CD4-positive, alpha-beta T cell treated with Interleukin-2 at 100 ng/mL for 4 hours (primary cell): ENCODE data around the gene DAPK2.

ENCODE experiments used
- DNase-seq: peaks from one replicate; pipeline ENCODE4 v3.0.0-alpha.2; 2020; ENCODE audit warnings: low spot score

The DAPK2 gene

DNA sequence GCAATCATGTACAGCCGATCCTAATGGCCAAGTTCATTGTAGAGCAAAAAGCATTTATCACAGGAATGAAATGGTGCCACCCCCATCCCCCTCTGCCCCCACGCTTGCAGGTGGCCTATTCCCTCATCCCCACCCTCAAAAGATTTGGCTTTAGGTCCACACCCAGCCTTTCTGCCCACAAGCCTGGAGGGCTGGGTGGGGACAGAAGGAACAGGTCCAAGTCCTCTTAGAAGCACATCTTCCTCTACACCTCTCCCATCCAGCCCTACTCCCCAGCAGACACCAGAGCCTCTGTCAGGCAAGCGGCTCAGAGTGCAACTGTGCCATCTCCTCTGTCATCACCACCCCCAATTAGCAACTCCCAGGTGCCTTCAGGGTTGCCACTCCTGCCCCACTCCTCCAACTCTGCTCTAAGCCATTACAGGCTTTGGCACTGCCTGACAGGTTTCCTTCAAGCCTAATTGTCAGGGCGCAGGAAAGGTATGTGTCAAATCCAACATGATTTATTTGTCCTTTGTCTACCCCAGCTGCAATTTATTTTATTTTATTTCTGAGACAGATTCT lies 49.4 kb downstream of the DAPK2 start:
- no peak for DNase-seq

DNA sequence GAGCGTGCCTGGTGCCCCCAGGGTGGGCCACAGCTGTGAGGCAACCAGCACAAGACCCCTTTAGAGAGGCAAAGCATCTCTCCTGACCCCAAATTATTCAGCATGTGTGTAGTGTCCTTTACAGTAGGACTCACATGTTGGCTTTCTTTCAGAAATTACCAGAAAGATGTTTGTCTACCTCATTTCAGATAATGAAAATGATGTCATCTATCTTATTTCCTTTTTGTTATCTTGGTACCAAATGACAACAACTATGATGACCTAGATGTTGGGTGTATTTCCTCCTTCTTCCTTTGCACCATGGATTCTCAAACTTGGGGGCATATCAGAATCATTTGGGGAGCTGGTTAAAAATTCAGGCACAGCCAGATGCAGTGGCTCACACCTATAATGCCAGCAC lies 50.5 kb downstream of the DAPK2 start:
- DNase-seq: no peak

DNA sequence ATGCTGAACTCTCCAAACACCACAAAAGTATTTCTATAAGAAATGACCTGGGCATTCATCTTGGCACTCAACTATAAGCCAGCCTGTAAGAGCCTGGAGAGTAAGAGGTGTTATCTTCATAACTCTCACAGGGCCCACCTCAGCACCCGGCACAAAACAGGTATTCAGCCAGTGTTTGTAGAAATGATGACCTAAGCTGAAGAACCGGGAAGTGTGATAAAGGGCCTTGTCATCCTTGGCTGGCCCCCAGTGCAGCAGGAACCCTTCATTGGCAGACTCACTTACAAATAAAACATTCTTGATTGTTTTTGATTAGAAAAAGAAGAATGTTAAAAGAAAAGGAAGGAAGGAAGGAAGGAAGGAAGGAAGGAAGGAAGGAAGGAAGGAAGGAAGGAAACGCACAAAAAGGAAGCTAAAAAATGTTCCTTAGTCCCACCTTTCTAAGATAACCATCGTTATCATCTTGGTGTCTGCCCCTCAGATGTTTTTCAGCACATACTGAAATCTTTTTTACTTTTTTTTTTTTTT lies 52.1 kb downstream of the DAPK2 start:
- DNase-seq: no peak

DNA sequence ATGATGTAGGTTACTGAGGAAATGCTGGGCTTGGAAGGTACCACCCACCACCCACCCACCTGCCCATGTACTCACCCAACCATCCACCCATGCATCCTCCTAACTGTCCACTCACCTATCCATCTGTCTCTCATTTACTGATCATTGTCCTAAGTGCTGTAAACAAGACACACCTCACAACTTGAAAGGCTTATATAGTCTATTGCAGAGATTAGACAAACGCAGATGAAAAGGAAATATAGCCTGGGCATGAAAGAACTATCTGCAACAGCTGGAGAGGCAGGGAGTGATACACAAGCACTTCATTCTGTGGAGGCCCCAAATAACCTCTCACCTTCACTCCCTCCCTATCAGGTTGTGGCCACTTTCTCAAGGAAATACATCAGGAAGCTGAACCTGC lies 54.0 kb downstream of the DAPK2 start:
- DNase-seq: no peak

DNA sequence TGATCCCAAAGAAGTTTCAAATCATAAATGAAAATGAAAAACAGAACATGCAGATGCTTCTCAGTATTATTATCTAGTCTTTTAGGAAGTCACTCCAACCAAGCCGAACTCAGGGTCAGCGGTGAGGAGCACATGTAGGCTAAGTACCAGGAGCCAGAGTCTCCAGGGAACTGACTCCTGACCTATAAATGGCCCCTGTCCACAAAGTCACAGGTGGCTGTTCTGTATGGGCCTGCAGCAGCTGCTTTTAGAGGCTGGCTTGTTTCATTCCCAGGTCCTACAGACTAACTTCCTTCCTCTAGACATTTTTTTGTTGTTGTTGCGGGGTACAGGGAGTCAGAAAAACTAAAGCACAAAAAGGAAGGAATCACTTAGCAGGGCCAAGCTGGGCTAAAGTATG lies 54.6 kb downstream of the DAPK2 start:
- DNase-seq: no peak

DNA sequence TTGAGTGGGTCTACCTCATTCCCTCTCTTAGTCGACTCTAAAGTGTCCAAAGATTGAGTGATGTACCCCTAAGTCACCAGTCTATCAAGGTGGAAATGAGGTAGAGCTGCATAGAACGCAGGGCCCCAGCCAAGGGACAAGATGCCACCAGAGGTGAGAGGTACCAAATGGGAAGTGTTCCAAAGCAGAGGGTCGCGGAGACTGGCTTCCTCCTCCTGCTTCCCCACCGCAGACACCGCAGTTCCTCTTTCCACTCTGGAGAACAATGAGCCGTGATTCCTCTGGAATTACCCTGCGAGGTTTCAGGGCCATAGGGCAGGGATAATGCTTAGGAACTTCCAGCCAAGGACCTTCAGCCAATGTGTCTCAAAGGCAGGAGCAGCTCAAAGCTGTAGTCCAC lies 55.8 kb downstream of the DAPK2 start:
- no peak for DNase-seq

DNA sequence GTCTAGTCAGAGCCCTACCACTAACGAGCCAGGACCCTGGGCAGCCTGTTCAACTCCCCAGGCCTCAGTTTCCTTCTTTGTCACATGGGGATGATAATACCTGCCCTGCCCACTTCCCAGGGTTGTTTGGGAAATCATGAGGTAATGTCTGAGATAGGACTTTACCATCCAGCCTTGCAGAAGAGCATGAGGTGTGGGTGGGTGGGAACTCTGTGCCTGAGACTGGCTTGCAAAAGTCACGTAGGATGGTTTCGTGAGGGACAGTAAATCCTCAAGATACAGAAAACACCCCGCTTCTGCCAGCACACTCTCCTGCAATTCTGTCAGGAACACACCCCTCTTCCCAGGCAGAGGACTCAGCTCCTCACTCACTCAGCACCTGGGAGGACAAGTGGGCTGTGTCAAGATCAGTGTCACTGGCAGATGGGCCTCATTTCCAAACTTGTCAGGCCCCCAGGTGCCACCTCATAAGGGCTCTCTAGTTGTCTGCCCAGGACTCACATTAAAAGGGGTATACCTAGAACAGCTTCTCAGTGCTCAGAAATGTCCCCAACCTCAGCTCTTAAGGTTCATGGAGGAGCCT lies 58.4 kb downstream of the DAPK2 start:
- no peak for DNase-seq

DNA sequence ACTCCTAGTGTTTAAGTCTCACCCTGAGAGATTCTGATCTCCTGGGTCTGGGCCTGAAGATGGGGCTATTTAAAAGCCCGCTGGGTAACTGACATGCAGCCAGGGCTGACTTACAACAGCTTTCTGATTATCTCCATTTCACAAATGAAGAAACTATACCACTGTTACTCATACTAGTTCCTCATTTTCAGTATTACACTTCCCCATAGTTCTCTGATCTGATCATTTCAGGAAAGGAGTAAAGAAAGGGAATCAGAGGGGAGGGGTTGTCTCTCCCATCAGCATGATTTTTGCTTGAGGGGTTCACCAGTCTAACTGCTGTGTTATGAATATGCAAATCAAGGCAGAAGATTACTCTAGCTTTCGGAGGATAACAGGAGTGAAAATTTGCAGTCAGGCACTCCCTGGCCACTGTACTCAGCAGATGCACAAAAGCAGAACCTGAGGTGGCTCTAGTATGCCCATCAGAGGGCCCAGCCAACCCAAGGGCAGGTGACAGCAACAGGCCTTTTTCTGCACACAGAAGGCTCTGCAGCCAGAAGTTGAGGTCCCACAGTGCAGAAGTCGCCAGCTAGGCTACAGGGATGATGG lies 59.4 kb downstream of the DAPK2 start:
- DNase-seq: no peak

DNA sequence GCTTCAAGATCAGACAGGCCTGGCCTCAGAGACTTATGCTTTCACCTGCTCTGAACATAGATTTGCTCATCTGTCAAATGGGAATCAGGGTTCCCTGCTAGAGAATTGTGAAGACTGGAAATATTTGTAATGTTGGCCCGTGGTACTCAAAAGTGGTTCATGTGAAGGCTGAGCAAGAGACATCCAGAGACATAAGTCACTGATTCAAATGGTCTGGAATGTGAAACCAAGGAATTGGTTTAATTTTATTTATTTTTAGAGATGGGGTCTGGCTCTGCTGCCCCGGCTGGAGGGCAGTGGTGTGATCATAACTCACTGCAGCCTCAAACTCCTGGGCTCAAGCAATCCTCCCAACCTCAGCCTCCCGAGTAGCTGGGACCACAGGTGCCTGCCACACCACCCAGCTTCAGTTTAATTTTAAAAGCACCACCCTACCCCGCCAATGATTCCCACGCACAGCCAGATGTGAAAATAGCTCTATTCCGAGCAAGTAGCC lies 60.1 kb downstream of the DAPK2 start:
- no peak for DNase-seq

DNA sequence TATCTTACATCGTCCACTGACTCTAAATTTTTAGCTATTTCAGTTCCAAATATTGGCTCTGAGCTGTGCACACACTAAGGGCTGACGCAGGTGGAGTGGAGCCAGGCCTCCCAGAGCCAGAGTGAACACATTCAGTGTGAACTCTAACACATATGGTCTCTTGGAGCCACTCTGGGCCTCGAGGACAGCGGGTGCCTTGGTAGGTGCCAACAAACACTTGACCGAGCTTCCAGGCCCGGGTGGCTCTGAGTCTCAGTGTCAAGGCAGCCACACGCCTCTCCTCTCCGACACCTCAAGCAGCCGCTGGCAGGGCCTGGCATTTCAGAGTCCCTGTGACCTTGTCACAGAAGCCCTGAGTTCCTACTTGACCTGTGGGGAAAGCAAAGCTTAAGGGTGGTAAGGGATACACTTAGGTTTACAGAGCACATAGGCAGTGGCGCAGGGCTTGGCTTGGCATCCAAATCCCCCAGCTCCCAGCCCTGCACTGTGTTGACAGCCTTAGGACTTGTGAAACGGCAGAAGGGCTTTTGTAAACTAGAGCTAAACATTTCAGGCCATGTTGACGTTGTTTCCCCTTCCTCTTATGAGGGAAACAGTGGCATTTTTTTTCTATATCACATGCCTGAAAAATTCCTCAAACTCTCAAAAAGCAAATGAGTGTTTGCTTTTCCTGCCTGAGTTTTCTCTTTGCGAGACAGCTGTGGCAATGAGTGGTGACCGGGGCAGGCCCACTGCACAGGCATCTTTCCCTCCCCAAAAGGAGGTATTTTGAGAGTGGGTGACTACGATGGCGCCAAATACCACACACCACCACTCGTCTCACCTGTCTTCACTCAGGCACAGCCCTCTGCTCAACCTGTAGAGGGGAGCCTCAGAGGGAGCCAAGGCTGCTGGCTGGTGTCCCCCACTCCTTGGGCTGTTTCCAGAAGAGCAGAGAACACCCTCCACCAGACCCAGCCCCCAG lies 60.8 kb downstream of the DAPK2 start:
- no peak for DNase-seq

DNA sequence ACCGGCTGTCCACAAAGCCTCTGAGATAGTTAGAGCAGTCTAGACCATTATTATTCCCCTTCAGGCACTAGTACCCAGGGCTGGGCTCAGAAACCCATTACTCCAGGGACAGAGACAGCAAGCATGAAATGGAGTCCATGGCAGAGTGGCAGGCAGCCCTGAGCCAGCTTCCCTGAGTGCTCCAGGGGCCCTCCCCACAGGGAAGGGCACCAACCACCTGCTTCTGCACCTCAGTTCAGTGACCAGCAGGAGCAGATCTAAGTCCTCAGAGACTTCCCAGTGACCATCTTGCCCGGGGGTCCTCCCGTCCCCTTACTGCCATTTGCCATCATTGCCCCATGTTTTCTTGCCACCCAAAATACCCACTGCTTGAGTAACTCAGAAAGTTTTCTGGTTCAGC lies 62.0 kb downstream of the DAPK2 start:
- DNase-seq: no peak

DNA sequence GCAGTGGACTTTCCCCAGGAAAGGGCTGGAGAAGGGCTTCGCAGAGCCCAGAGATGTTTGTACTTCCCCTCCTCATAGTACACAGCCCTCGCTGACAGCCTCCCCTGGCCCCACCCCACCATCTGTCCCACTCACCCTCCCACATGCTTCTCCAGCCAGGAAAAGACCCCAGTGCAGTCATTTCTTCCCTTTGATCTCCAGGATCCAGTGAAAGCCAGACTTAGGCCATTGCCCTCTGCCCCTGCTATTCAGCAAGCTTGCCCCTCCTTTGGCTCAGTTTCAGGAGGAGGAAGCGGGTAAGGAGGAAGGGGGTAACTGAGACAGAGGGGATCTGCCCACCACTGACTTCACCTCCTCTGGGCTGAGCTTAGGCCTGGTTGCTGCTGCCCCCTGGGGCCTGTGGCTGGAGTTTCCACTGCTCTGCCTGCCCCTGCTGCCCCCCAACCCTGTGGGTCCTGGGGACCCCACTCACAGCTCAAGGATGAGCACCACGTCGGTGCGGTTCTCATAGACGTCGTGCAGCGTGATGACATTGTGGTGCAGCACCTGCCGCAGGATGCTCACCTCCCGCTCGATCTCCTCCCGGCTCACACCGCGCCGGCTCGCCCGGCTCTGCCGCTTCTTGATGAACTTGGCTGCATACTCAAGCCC lies 63.1 kb downstream of the DAPK2 start:
- no peak for DNase-seq

DNA sequence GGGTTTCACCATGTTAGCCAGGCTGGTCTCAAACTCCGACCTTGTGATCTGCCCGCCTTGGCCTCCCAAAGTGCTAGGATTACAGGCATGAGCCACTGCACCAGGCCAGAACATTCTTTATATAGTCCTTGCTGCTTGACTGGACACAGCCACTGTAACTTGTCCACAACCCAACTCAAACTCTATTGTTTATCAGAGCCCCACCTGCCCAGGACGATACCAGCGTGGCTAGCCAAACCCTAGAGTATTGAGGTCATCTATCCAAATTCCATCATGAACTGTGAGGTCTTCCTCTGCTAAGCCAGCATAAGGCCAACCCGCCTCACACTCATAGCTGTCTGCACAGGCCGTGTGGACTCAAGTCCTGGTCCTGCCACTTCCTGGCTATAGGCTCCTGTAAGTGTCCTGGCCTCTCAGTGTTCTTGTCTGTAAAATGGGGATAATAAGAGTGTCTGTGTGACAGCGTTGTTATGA lies 63.9 kb downstream of the DAPK2 start:
- DNase-seq: no peak

DNA sequence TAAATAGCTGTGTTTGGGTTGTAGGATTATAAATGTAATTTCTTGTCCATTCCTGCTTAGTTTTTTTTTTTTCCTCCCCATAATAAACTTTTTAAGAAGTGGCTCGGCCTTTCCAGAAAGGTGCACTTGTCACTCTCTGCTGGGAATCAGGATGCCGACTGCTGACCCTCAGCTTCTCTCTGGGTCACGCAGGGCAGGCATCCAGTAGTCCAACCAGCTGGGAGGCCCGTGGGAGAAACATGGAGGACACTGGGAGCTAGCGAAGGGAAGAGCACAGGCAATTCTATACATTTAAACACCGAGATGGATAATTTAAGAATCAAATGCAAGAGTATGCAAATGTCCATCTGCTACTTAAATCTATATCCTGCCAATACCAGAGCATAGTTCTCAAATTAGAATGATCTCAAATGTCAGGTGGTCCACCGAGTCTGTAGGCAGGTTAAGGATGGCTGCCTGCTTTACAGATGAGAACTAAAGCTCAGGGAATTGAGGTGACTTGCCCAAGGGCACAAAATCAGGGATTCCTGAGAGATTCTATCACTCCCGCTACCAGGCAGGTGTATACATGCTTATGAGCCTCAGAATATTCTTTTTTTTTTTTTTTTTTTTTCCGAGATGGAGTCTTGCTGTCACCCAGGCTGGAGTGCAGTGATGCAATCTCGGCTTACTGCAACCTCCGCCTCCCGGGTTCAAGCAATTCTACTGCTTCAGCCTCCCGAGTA lies 64.5 kb downstream of the DAPK2 start:
- no peak for DNase-seq

DNA sequence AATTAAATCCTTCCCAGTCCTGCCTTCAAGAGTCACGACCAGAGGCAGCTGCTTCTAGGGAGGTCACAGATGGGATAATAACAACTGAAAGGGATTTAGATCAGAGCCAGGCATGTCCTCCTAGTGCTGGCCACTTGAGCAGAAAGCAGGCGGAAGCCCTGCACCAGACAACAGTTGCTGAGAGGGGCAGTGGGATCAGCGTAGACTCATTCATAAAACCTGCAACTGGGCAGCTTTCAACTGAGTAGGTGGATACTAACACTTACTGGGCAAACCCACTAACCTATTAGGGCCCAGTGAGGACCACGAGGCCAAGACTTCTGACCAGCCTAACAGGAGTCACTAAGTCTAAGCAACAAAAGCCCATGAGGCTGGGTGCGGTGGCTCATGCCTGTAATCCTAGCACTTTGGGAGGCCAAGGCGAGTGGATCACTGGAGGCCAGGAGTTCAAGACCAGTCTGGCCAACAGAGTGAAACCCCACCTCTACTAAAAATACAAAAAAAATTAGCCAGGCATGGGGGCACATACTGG lies 67.0 kb downstream of the DAPK2 start:
- DNase-seq: no peak

DNA sequence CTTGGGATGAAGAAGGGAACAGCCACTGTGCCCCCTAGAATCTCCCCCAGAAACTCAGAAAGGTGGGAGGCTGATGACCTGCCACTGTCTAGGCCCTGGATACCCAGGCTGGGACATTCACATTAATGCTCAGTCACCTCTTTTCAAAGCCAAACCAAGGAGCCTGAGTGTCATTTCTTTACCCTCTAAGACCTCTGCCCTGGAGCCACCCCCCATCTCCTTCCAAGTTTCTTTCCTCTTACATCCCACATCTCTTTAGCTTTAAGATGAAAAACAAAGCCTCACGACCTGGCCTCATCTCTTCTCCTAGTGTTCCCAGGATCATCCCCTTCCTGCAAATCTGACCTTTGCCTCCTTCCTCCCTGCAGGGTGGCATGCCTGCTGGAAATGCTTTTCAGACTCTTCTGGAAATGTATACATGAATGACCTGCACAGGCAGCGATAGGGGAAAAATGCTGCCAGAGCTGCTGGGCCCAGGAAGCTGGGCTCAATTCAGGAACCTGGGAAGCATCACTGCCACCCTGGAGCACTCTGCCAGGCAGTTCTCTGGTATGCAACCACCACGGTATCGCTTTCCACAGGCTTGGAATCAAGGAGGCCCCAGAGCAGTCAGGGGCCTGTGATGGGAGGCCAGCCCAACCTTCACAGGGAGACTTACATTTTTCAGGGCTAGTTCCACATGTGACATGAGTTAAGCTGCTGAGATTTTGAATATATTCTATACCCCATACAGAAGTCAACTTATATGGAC lies 67.6 kb downstream of the DAPK2 start:
- no peak for DNase-seq

DNA sequence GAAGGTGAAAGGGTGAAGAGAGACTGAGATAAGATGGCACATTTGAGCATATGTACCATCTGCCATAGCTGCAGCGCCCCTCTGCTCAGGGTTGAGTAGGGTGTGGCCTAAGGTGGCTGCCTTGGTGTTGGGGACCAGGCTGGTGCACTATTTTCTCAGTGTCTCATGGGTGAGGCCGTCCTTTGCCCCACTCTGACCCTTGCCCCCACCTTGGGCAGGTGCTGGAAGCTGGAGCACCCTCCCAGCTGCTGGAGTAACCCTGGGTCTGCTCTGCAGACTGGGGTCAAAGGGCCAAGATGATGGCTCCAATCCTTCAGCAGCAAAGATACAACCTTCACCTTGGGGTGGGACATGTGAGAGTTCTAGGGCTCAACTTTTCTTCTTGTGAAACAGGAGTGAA lies 69.2 kb downstream of the DAPK2 start:
- no peak for DNase-seq

DNA sequence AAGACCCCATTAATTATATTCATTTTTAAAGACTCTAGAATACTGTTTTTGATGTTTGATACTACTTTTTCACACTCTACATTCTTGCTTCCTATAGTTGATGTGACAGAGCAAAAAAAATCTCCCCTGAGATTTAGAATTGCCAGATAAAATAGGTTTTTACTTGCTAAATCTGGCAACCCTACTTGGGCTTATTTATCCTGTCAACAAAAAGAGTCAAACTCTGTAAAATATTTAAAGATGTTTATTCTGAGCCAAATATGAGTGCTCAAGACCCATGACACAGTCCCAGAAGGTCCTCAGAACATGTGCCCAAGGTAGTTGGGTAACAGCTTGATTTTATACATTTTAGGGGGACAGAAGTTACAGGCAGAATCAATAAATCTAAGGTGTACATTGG lies 72.3 kb downstream of the DAPK2 start:
- no peak for DNase-seq

DNA sequence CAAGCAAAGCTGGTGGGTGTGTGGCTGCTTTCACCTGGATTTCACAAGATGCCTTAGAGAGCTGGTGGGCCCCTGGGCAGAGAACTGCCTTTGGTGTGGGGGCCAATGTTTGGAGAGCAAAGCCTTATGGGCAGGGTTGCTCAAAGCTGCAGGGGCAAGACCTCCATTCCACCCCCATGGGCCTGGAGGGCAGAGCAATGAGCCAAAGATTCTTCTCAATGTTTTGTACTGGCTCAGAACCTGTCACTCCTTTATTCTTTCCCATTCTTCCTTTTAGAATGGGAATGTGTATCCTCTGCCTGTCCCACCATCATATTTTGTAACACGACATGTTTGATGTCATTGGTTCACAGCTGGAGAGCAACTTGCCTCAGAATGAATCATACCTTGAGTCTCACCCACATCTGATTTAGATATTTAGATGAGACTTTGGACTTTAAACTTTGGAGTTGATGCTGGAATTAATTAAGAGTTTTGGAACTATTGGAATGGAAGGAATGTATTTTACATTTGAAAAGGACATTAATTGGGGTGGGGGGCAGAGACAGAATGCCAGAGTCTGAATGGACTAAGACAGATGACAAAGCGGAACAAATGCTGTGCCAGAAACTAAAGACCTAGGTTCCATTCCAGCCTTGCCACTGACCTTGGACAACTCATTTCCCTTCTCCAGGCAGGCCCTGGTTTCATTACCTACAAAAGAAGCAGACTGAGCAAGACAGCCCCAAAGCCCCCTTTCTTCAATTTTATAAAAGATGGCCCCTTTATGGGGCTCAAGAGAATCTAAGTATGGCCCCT lies 72.9 kb downstream of the DAPK2 start:
- no peak for DNase-seq
